ENCODE data around the gene ZNF562.

Gene ZNF562

GRCh38 chr19:9673912-9674662 lies 813 bp downstream of the ZNF562 start:
- TF ChIP-seq MYC (IDR thresholded peaks at IDR 0.05; ENCODE audit: low read depth, low read length) (no peak), MAX (IDR thresholded peaks at IDR 0.05; ENCODE audit: low read depth, low read length) (no peak), POLR2A (IDR thresholded peaks at IDR 0.05; ENCODE audit: extremely low read depth, insufficient read length) (no peak)
- TF ChIP-seq, protein P1, sequence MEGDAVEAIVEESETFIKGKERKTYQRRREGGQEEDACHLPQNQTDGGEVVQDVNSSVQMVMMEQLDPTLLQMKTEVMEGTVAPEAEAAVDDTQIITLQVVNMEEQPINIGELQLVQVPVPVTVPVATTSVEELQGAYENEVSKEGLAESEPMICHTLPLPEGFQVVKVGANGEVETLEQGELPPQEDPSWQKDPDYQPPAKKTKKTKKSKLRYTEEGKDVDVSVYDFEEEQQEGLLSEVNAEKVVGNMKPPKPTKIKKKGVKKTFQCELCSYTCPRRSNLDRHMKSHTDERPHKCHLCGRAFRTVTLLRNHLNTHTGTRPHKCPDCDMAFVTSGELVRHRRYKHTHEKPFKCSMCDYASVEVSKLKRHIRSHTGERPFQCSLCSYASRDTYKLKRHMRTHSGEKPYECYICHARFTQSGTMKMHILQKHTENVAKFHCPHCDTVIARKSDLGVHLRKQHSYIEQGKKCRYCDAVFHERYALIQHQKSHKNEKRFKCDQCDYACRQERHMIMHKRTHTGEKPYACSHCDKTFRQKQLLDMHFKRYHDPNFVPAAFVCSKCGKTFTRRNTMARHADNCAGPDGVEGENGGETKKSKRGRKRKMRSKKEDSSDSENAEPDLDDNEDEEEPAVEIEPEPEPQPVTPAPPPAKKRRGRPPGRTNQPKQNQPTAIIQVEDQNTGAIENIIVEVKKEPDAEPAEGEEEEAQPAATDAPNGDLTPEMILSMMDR (IDR thresholded peaks at IDR 0.05; ENCODE audit: low read depth, low read length): no peak
- peak overlapping the region; percentile 66 for H3K4me3 ChIP-seq (ENCODE audit: low read depth, low read length)
- DNase-seq (ENCODE audit: low read depth): no peak

DNA sequence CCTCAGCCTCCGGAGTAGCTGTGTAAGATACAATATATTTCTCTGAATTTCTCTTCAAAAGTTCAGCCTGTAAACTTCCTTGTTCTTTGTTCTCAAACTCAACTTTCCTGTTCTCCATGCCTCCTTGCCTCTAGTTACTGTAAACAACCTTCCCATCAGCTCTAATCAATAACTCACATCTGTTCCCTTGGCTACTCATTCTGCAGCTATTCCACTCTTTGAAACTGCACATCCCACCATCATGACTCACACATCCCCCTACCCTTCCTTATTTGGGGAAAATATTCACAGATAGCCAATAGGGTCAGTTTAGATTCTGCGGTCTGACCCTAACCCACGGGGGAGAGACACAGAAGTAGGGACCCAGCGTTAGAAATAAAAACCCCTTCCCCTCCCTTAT lies 2.0 kb downstream of the ZNF562 start:
- H3K4me3 ChIP-seq (ENCODE audit: low read depth, low read length): no peak overlapping the region
- no peak for DNase-seq (ENCODE audit: low read depth)
- no peak for TF ChIP-seq MAX (IDR thresholded peaks at IDR 0.05; ENCODE audit: low read depth, low read length)
- TF ChIP-seq, protein P1 (IDR thresholded peaks at IDR 0.05; ENCODE audit: low read depth, low read length): no peak
- no peak for TF ChIP-seq POLR2A (IDR thresholded peaks at IDR 0.05; ENCODE audit: extremely low read depth, insufficient read length)
- TF ChIP-seq MYC (IDR thresholded peaks at IDR 0.05; ENCODE audit: low read depth, low read length): no peak

- H3K4me3 ChIP-seq (ENCODE audit: low read depth, low read length): no peak overlapping the region
- TF ChIP-seq POLR2A (IDR thresholded peaks at IDR 0.05; ENCODE audit: extremely low read depth, insufficient read length) (no peak), MAX (IDR thresholded peaks at IDR 0.05; ENCODE audit: low read depth, low read length) (peak; percentile 90), MYC (IDR thresholded peaks at IDR 0.05; ENCODE audit: low read depth, low read length) (peak; percentile 87; the same call in 1 of the 2 replicates)
- TF ChIP-seq, protein P1 (IDR thresholded peaks at IDR 0.05; ENCODE audit: low read depth, low read length): no peak
- peak; percentile 70 for DNase-seq (ENCODE audit: low read depth)
Measured at GRCh38 chr19:9671655-9672054, 3.2 kb downstream of the ZNF562 start.

GRCh38 chr19:9668544-9668943 lies 6.4 kb downstream of the ZNF562 start:
- TF ChIP-seq, protein P1 (IDR thresholded peaks at IDR 0.05; ENCODE audit: low read depth, low read length): no peak
- TF ChIP-seq POLR2A (IDR thresholded peaks at IDR 0.05; ENCODE audit: extremely low read depth, insufficient read length) (no peak), MYC (IDR thresholded peaks at IDR 0.05; ENCODE audit: low read depth, low read length) (no peak), MAX (IDR thresholded peaks at IDR 0.05; ENCODE audit: low read depth, low read length) (no peak)
- H3K4me3 ChIP-seq (ENCODE audit: low read depth, low read length): no peak overlapping the region
- no peak for DNase-seq (ENCODE audit: low read depth)

DNA sequence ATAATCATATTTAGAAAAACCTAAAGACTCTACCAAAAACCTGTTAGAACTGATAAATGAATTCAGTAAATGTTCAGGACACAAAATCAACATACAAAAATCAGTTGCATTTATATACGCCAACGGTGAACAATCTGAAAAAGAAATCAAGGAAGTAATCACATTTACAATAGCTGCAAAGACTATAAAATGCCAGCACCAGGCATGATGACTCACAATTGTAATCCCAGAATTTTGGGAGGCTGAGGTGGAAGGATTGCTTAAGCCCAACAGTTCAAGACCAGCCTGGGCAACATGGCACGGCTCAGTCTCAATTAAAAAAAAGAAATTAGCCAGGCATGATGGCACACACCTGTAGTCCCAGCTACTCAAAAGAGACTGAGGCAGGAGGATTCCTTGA lies 7.0 kb downstream of the ZNF562 start:
- TF ChIP-seq MYC (IDR thresholded peaks at IDR 0.05; ENCODE audit: low read depth, low read length): no peak
- TF ChIP-seq POLR2A (IDR thresholded peaks at IDR 0.05; ENCODE audit: extremely low read depth, insufficient read length): no peak
- TF ChIP-seq MAX (IDR thresholded peaks at IDR 0.05; ENCODE audit: low read depth, low read length): no peak
- TF ChIP-seq, protein P1 (IDR thresholded peaks at IDR 0.05; ENCODE audit: low read depth, low read length): no peak
- H3K4me3 ChIP-seq (ENCODE audit: low read depth, low read length): no peak overlapping the region
- no peak for DNase-seq (ENCODE audit: low read depth)

Data from NB4 (cell line).